HepG2 (cell line): ENCODE measurements around the gene HABP4. TPM values are rescaled to one million over a fixed set of nuclear protein-coding genes. Genes with fewer than 3 reads are reported as not detected.

Experiments used
- AKAP8 ChIP-seq: sonication (generic); formaldehyde crosslinking; IDR thresholded peaks from 2 replicates; pipeline ENCODE4 v1.5.1; 2020; ENCODE audit warnings: mild to moderate bottlenecking, missing genetic modification reagents
- ATRX ChIP-seq: sonication (generic); formaldehyde crosslinking; IDR thresholded peaks from 2 replicates; pipeline ENCODE4 v1.4.0; 2020; ENCODE audit warnings: missing genetic modification reagents, borderline replicate concordance
- BRD4 ChIP-seq: sonication (generic); formaldehyde crosslinking; IDR thresholded peaks from 2 replicates; pipeline ENCODE4 v1.4.0; 2020; ENCODE audit warnings: missing genetic modification reagents
- CEBPB ChIP-seq: IDR thresholded peaks from 2 replicates; pipeline ENCODE4 v1.6.1; 2011; ENCODE audit warnings: low read depth, low read length, improper control_type of control experiment, borderline replicate concordance
- DDIT3 ChIP-seq: sonication (generic); formaldehyde crosslinking; IDR thresholded peaks from 2 replicates; pipeline ENCODE4 v1.4.0; 2020; ENCODE audit warnings: mild to moderate bottlenecking, missing genetic modification reagents
- FOXA3 ChIP-seq: IDR thresholded peaks from 2 replicates; pipeline ENCODE4 v1.6.1; 2016; ENCODE audit warnings: missing genetic modification reagents, missing compliant biosample characterization
- FOXC1 ChIP-seq: sonication (generic); formaldehyde crosslinking; IDR thresholded peaks from 2 replicates; pipeline ENCODE4 v1.8.0; 2022; ENCODE audit warnings: mild to moderate bottlenecking, missing genetic modification reagents, borderline replicate concordance
- FOXO1 ChIP-seq: sonication (generic); formaldehyde crosslinking; IDR thresholded peaks from 2 replicates; pipeline ENCODE4 v1.4.0; 2020; ENCODE audit warnings: missing genetic modification reagents
- NCOR1 ChIP-seq: fragments of 200-600 bp; sonication (generic); IDR thresholded peaks from 2 replicates; pipeline ENCODE4 v1.7.0; 2017; ENCODE audit warnings: antibody characterized with exemption, low read length, borderline replicate concordance
- PCBP1 ChIP-seq: fragments of 200-400 bp; formaldehyde crosslinking; IDR thresholded peaks from 2 replicates; pipeline ENCODE4 v1.6.1; 2017; ENCODE audit warnings: mild to moderate bottlenecking, low read depth, low read length, borderline replicate concordance
- PHF21A ChIP-seq: sonication (generic); formaldehyde crosslinking; IDR thresholded peaks from 2 replicates; pipeline ENCODE4 v1.5.0; 2020; ENCODE audit warnings: mild to moderate bottlenecking, missing genetic modification reagents
- TEAD3 ChIP-seq: optimal IDR thresholded peaks from 2 replicates; pipeline ENCODE3; 2016; ENCODE audit warnings: borderline replicate concordance
- ZKSCAN5 ChIP-seq: sonication (generic); formaldehyde crosslinking; IDR thresholded peaks from 2 replicates; pipeline ENCODE4 v1.5.1; 2020; ENCODE audit warnings: mild to moderate bottlenecking, missing genetic modification reagents
- ZNF446 ChIP-seq: sonication (generic); formaldehyde crosslinking; IDR thresholded peaks from 2 replicates; pipeline ENCODE4 v1.5.0; 2020; ENCODE audit warnings: mild to moderate bottlenecking, missing genetic modification reagents
- ZNF530 ChIP-seq: sonication (generic); formaldehyde crosslinking; IDR thresholded peaks from 2 replicates; pipeline ENCODE4 v1.5.0; 2020; ENCODE audit warnings: low read depth, mild to moderate bottlenecking, missing genetic modification reagents
- ZNF598 ChIP-seq: sonication (generic); formaldehyde crosslinking; IDR thresholded peaks from 2 replicates; pipeline ENCODE4 v1.5.1; 2020; ENCODE audit warnings: mild to moderate bottlenecking, missing genetic modification reagents, borderline replicate concordance
- ZNF644 ChIP-seq: IDR thresholded peaks from 2 replicates; pipeline ENCODE4 v1.6.1; 2016; ENCODE audit warnings: low read depth
- ZNF766 ChIP-seq: sonication (generic); formaldehyde crosslinking; IDR thresholded peaks from 2 replicates; pipeline ENCODE4 v1.5.0; 2020; ENCODE audit warnings: missing genetic modification reagents, borderline replicate concordance
- ZNF879 ChIP-seq: sonication (generic); formaldehyde crosslinking; IDR thresholded peaks from 2 replicates; pipeline ENCODE4 v1.8.1; 2023; ENCODE audit warnings: missing genetic modification reagents
- ZSCAN12 ChIP-seq: sonication (generic); formaldehyde crosslinking; IDR thresholded peaks from 2 replicates; pipeline ENCODE4 v1.9.0; 2021; ENCODE audit warnings: mild to moderate bottlenecking, missing genetic modification reagents
- polyA plus RNA-seq, 8 experiments: library from polyadenylated mRNA; depleted of rRNA in 3 of 8; stranded (reverse) in 7 of 8; unstranded in 1 of 8; fragments of >200 nt; fragmentation: Illumina TruSeq in 4 of 8; extraction: Trizol in 4 of 8; gene quantifications; 2 replicates each; pipeline versions ENCODE4 v1.2.1 to v1.2.3, GENCODE V29; 2011 to 2016; ENCODE audit warnings: low read depth in 4 of 8, missing spikeins in 1 of 8, mixed read lengths in 1 of 8; ENCODE audit not compliant: insufficient read depth in 1 of 8
- total RNA-seq, 5 experiments: library from RNA; depleted of rRNA; stranded (reverse); fragments of >200 nt; fragmentation: Illumina TruSeq; extraction: Trizol; gene quantifications; 2 replicates each; pipeline ENCODE4 v1.2.3, GENCODE V29; 2016; ENCODE audit warnings: low read depth in 1 of 5
- TF ChIP-seq, protein P1 (sequence below): sonication (generic); formaldehyde crosslinking; conservative IDR thresholded peaks from 2 replicates; pipeline ENCODE4 v1.4.0; 2020; ENCODE audit warnings: missing genetic modification reagents
- TF ChIP-seq, protein P2 (sequence below): sonication (generic); formaldehyde crosslinking; IDR thresholded peaks from 2 replicates; pipeline ENCODE4 v1.4.0; 2020; ENCODE audit warnings: mild to moderate bottlenecking, missing genetic modification reagents

HABP4 gene
- total and polyA plus RNA-seq, 2 of the 13 experiments (the other 11 are each of a cell fraction or from before 2014, with no cell fraction given), result 14.3 to 26.6 TPM

GRCh38 chr9:96449523-96449844 is 485 bp upstream of the HABP4 start (continued):
- TF ChIP-seq TEAD3 (CRISPR knock-in tag) (peak; percentile 22), ZNF446 (CRISPR knock-in tag) (no peak), FOXA3 (CRISPR knock-in tag) (0 out of 2 replicates have a peak, but pooled peaks have one; percentile 18), FOXC1 (CRISPR knock-in tag) (0 out of 2 replicates have a peak, but pooled peaks have one; percentile 7), AKAP8 (no peak), ZNF644 (CRISPR knock-in tag) (no peak), ZKSCAN5 (CRISPR knock-in tag) (no peak), ZNF766 (CRISPR knock-in tag) (no peak), BRD4 (CRISPR knock-in tag) (no peak), ATRX (no peak), ZSCAN12 (CRISPR knock-in tag) (no peak), NCOR1 (no peak), PCBP1 (no peak), ZNF530 (CRISPR knock-in tag) (no peak), FOXO1 (CRISPR knock-in tag) (no peak), CEBPB (peak; percentile 39; the same call in 1 of the 2 replicates), PHF21A (CRISPR knock-in tag) (0 out of 2 replicates have a peak, but pooled peaks have one; percentile 10), ZNF598 (CRISPR knock-in tag) (peak; percentile 81; the same call in 1 of the 2 replicates), DDIT3 (CRISPR knock-in tag) (no peak), ZNF879 (CRISPR knock-in tag) (no peak)
- TF ChIP-seq, protein P1, sequence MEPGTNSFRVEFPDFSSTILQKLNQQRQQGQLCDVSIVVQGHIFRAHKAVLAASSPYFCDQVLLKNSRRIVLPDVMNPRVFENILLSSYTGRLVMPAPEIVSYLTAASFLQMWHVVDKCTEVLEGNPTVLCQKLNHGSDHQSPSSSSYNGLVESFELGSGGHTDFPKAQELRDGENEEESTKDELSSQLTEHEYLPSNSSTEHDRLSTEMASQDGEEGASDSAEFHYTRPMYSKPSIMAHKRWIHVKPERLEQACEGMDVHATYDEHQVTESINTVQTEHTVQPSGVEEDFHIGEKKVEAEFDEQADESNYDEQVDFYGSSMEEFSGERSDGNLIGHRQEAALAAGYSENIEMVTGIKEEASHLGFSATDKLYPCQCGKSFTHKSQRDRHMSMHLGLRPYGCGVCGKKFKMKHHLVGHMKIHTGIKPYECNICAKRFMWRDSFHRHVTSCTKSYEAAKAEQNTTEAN (CRISPR knock-in tag), result peak; percentile 58; the same call in 1 of the 2 replicates
- TF ChIP-seq, protein P2, sequence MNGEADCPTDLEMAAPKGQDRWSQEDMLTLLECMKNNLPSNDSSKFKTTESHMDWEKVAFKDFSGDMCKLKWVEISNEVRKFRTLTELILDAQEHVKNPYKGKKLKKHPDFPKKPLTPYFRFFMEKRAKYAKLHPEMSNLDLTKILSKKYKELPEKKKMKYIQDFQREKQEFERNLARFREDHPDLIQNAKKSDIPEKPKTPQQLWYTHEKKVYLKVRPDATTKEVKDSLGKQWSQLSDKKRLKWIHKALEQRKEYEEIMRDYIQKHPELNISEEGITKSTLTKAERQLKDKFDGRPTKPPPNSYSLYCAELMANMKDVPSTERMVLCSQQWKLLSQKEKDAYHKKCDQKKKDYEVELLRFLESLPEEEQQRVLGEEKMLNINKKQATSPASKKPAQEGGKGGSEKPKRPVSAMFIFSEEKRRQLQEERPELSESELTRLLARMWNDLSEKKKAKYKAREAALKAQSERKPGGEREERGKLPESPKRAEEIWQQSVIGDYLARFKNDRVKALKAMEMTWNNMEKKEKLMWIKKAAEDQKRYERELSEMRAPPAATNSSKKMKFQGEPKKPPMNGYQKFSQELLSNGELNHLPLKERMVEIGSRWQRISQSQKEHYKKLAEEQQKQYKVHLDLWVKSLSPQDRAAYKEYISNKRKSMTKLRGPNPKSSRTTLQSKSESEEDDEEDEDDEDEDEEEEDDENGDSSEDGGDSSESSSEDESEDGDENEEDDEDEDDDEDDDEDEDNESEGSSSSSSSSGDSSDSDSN (CRISPR knock-in tag), result 0 out of 2 replicates have a peak, but pooled peaks have one; percentile 31
- TF ChIP-seq, all 625 proteins: peak for 16
